Esophagus muscularis mucosa (tissue), 4 donors: ENCODE measurements around the gene ZC2HC1C.

Experiments
- EP300 ChIP-seq: sonication (generic); formaldehyde crosslinking; IDR thresholded peaks from one replicate; pipeline ENCODE4 v1.6.1; 2017; ENCODE audit warnings: antibody characterized with exemption
- POLR2A ChIP-seq: fragments of 450-650 bp; IDR thresholded peaks from one replicate; pipeline ENCODE4 v1.6.1; 2017; ENCODE audit warnings: antibody characterized with exemption, moderate library complexity, mild to moderate bottlenecking, low read depth
- POLR2AphosphoS5 ChIP-seq, 2 donors: sonication (generic); formaldehyde crosslinking; IDR thresholded peaks; one replicate each; pipeline ENCODE4 v1.6.1; 2017; ENCODE audit warnings: antibody characterized with exemption in 2 of 2
- TF ChIP-seq, protein P1 (sequence below), 3 experiments: fragments of 200-600 bp in 2 of 3; fragments of 450-650 bp in 1 of 3; sonication (generic) in 2 of 3; IDR thresholded peaks; one replicate each; pipeline ENCODE4 v1.5.1; 2017 to 2019; ENCODE audit warnings: antibody characterized with exemption in 3 of 3, mild to moderate bottlenecking in 2 of 3, moderate library complexity in 1 of 3

DNA sequence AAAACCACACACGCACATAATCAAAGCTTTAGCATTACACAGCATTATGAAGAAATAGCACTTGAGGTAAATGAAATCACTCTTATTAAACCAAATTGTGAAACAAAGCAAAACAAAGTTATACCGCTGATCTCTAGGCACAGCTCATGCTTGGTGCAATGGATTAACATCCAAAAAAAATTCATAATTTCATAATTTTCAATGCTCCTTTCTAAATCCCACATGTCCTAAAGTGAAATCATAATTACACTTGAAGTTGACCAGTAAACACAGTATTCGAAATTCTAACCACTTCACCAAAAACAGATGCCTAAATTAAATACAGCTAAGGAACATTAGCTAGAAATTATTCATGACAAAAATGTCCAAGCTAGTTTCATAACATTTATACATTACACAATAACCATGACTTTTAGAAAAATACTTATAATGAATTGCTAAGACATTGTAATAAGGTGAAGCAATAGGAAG, 19.7 kb upstream of the ZC2HC1C start:
- TF ChIP-seq, protein P1, sequence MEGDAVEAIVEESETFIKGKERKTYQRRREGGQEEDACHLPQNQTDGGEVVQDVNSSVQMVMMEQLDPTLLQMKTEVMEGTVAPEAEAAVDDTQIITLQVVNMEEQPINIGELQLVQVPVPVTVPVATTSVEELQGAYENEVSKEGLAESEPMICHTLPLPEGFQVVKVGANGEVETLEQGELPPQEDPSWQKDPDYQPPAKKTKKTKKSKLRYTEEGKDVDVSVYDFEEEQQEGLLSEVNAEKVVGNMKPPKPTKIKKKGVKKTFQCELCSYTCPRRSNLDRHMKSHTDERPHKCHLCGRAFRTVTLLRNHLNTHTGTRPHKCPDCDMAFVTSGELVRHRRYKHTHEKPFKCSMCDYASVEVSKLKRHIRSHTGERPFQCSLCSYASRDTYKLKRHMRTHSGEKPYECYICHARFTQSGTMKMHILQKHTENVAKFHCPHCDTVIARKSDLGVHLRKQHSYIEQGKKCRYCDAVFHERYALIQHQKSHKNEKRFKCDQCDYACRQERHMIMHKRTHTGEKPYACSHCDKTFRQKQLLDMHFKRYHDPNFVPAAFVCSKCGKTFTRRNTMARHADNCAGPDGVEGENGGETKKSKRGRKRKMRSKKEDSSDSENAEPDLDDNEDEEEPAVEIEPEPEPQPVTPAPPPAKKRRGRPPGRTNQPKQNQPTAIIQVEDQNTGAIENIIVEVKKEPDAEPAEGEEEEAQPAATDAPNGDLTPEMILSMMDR (IDR thresholded peaks at IDR 0.05), result no peak
- TF ChIP-seq POLR2A, result no peak
- TF ChIP-seq POLR2AphosphoS5 (IDR thresholded peaks at IDR 0.05), result peak in 1 of 2 donors; percentile 26
- TF ChIP-seq EP300, result no peak
